ENCODE data around the gene STXBP6. TPM values are rescaled to one million over a fixed set of nuclear protein-coding genes. Genes with fewer than 3 reads are reported as not detected.

The STXBP6 gene
- total RNA-seq, 1 experiment from 2014 or later, result 0.27 TPM

- Histone ChIP-seq H3K9me3 (ENCODE audit: control insufficient read depth in 1 of 2, insufficient read depth in 1 of 2, low read depth in 1 of 2, low read length in 2 of 2) (peaks cover 14 to 17% of the 10 kb centered on the region in 2 experiments; a peak in 3 of 4 replicates), H4K20me1 (ENCODE audit: insufficient read depth) (no peaks in the 10 kb centered on the region), H3K4me2 (ENCODE audit: low read length) (no peak overlapping the region), H3K9me2 (ENCODE audit: insufficient read depth) (no peaks in the 10 kb centered on the region), H3K36me3 (ENCODE audit: control insufficient read depth in 1 of 2, insufficient read depth in 2 of 2, low read length in 2 of 2) (no peaks in the 10 kb centered on the region), H3K27ac (ENCODE audit: low read depth, low read length) (no peak overlapping the region), H2AFZ (ENCODE audit: low read depth, low read length, poor library complexity, severe bottlenecking) (no peak overlapping the region), H3K4me1 (ENCODE audit: control insufficient read depth in 1 of 2, insufficient read depth in 2 of 2, low read length in 2 of 2) (no peaks in the 10 kb centered on the region), H3K9ac (ENCODE audit: low read length) (no peak overlapping the region), H3K4me3 (replicated peaks in 1 of 2; ENCODE audit: low read depth in 1 of 2, low read length in 2 of 2) (no peak overlapping the region), H3K27me3 (ENCODE audit: insufficient read depth, low read length) (no peaks in the 10 kb centered on the region), H3K79me2 (ENCODE audit: insufficient read depth, low read length) (no peaks in the 10 kb centered on the region)
- CTCF ChIA-PET, result no interaction called here
- RAD21 ChIA-PET (ENCODE audit: low non-redundant PET in 1 of 2, low total read pairs in 2 of 2, uncharacterized antibody in 2 of 2, unreplicated experiment in 2 of 2), result no interaction called here
- POLR2A ChIA-PET, result no interaction called here
- no TSS peak for BruUV-seq (replicated peaks)
- no peak for TF ChIP-seq EZH2phosphoT487 (IDR thresholded peaks at IDR 0.05; ENCODE audit: borderline replicate concordance)
- TF ChIP-seq SIN3A (IDR thresholded peaks at IDR 0.05; ENCODE audit: low read depth), result no peak
- TF ChIP-seq MAX (IDR thresholded peaks at IDR 0.05), result no peak
- no peak for TF ChIP-seq EZH2 (IDR thresholded peaks at IDR 0.05)
- no peak for TF ChIP-seq RAD21 (IDR thresholded peaks at IDR 0.05; ENCODE audit: low read depth)
- TF ChIP-seq POLR2AphosphoS5 (IDR thresholded peaks at IDR 0.05; ENCODE audit: low read depth, low read length), result no peak
- TF ChIP-seq REST (IDR thresholded peaks at IDR 0.05; ENCODE audit: low read depth), result no peak
- TF ChIP-seq ELF1 (IDR thresholded peaks at IDR 0.05; ENCODE audit: borderline replicate concordance, low read depth), result no peak
- no peak for TF ChIP-seq FOSL1 (IDR thresholded peaks at IDR 0.05; ENCODE audit: low read depth)
- no peak for TF ChIP-seq CTCF (IDR thresholded peaks at IDR 0.05 in 2 of 3, conservative IDR thresholded peaks at IDR 0.05 in 1 of 3; ENCODE audit: borderline replicate concordance in 1 of 3, insufficient read depth in 1 of 3, low read depth in 2 of 3, low read length in 2 of 3)
- no peak for TF ChIP-seq TCF7L2 (IDR thresholded peaks at IDR 0.05; ENCODE audit: borderline replicate concordance, extremely low read depth, insufficient read depth, insufficient read length)
- no peak for TF ChIP-seq ATF3 (IDR thresholded peaks at IDR 0.05)
- no peak for TF ChIP-seq SRF (IDR thresholded peaks at IDR 0.05; ENCODE audit: low read depth)
- no peak for TF ChIP-seq CEBPB (IDR thresholded peaks at IDR 0.05; ENCODE audit: low read depth)
- intact Hi-C loops (cut with micrococcal nuclease), result no loop called here
- DNase-seq (ENCODE audit: low read depth, low spot score), result no peak
- no peak for ATAC-seq
Observed at GRCh38 chr14:24889843-24890242, 160.1 kb downstream of the STXBP6 start.

Measured in HCT116 (cell line).